ENCODE results near the gene VEGFC.

The VEGFC gene

GRCh38 chr4:176635372-176636261, 157.1 kb downstream of the VEGFC start:
- no peaks in the 10 kb centered on the region for H3K27me3 ChIP-seq (ENCODE audit: insufficient read depth, poor library complexity, severe bottlenecking)
- no peak for TF ChIP-seq CTCF (IDR thresholded peaks at IDR 0.05; ENCODE audit: insufficient read depth, low read length)
- no peak overlapping the region for H3K27ac ChIP-seq (replicated peaks)
- H3K4me3 ChIP-seq (replicated peaks; ENCODE audit: insufficient read depth, low read length), result no peak overlapping the region
- no peak for DNase-seq (ENCODE audit: low read depth in 1 of 2, low spot score in 1 of 2)
